Activated CD4-positive, alpha-beta T cell treated with anti-CD3 and anti-CD28 coated beads, Interleukin-2, amount 50 U/mL, for 1 hour (primary cell): Measurements from ENCODE around the gene FAM180B.
"Not testable (repeated sequence)": the region's sequence is repeated elsewhere in the genome, so short reads cannot be mapped to it uniquely, and the experiment has no call there.

ENCODE experiments used
- DNase-seq: peaks from one replicate; pipeline ENCODE4 v3.0.0-alpha.2; 2020

FAM180B gene

GRCh38 chr11:47599902-47600301 is 13.4 kb downstream of the FAM180B start:
- DNase-seq = no peak

- DNase-seq = no peak
Measured at GRCh38 chr11:47603295-47603694, 16.8 kb downstream of the FAM180B start.

- DNase-seq = no peak
Measured at GRCh38 chr11:47605921-47606320, 19.4 kb downstream of the FAM180B start.

GRCh38 chr11:47606731-47607130 is 20.3 kb downstream of the FAM180B start:
- DNase-seq = no peak

GRCh38 chr11:47607380-47607779 is 20.9 kb downstream of the FAM180B start:
- no peak for DNase-seq

- no peak for DNase-seq
Measured at GRCh38 chr11:47609675-47610074, 23.2 kb downstream of the FAM180B start.

GRCh38 chr11:47611348-47611794 is 24.9 kb downstream of the FAM180B start:
- no peak for DNase-seq

GRCh38 chr11:47615249-47615648 is 28.8 kb downstream of the FAM180B start:
- DNase-seq = no peak

GRCh38 chr11:47616726-47617416 is 30.4 kb downstream of the FAM180B start:
- DNase-seq = no peak

- DNase-seq = no peak
Measured at GRCh38 chr11:47617417-47617809, 30.9 kb downstream of the FAM180B start.

- DNase-seq = no peak
Measured at GRCh38 chr11:47620836-47621378, 34.4 kb downstream of the FAM180B start.

- no peak for DNase-seq
Measured at GRCh38 chr11:47626234-47626633, 39.8 kb downstream of the FAM180B start.

- DNase-seq = no peak
Measured at GRCh38 chr11:47628026-47628425, 41.5 kb downstream of the FAM180B start.

- DNase-seq = no peak
Measured at GRCh38 chr11:47631473-47631872, 45.0 kb downstream of the FAM180B start.

- DNase-seq = not testable (repeated sequence)
Measured at GRCh38 chr11:47636331-47636730, 49.9 kb downstream of the FAM180B start.
